OCI-LY1 (cell line): Measurements from ENCODE around the gene ADAMTS17.

Experiments
- CTCF ChIP-seq: fragments of 200-600 bp; sonication (generic), shearing (Covaris generic); IDR thresholded peaks from 2 replicates; pipeline ENCODE4 v1.5.1; 2017; ENCODE audit warnings: mild to moderate bottlenecking, antibody characterized with exemption, low read length, moderate library complexity, mixed read lengths
- EZH2 ChIP-seq: fragments of 200-600 bp; sonication (generic), shearing (Covaris generic); IDR thresholded peaks from 2 replicates; pipeline ENCODE4 v1.8.0; 2017; ENCODE audit warnings: borderline replicate concordance, mixed run types, mild to moderate bottlenecking, antibody characterized with exemption, low read length, moderate library complexity, mixed read lengths

- TF ChIP-seq CTCF: no peak
- TF ChIP-seq EZH2: no peak
These were observed 372.4 kb downstream of the ADAMTS17 start for GRCh38 chr15:99969261-99969920.
